Panc1 (cell line): ENCODE measurements around the gene GRAMD4.

Source experiments
- CTCF ChIP-seq: fragments of 450-650 bp; IDR thresholded peaks from 2 replicates; pipeline ENCODE4 v1.5.1; 2017; ENCODE audit warnings: mild to moderate bottlenecking
- POLR2AphosphoS5 ChIP-seq: IDR thresholded peaks from 2 replicates; pipeline ENCODE4 v1.6.1; 2012; ENCODE audit warnings: mild to moderate bottlenecking, low read depth, low read length, moderate library complexity
- REST ChIP-seq, 2 experiments: IDR thresholded peaks; 2 replicates each; pipeline ENCODE4 v1.6.1; 2011 to 2012; ENCODE audit warnings: low read depth in 2 of 2, control low read depth in 1 of 2, low read length in 1 of 2, mild to moderate bottlenecking in 1 of 2, moderate library complexity in 1 of 2; ENCODE audit not compliant: insufficient read depth in 1 of 2
- SIN3A ChIP-seq: IDR thresholded peaks from 2 replicates; pipeline ENCODE4 v1.6.1; 2012; ENCODE audit warnings: low read depth, mild to moderate bottlenecking, low read length, moderate library complexity, borderline replicate concordance; ENCODE audit not compliant: insufficient read depth
- TCF7L2 ChIP-seq: IDR thresholded peaks from 2 replicates; pipeline ENCODE4 v1.6.1; 2011; ENCODE audit warnings: mild to moderate bottlenecking, low read depth, low read length, inconsistent platforms

DNA sequence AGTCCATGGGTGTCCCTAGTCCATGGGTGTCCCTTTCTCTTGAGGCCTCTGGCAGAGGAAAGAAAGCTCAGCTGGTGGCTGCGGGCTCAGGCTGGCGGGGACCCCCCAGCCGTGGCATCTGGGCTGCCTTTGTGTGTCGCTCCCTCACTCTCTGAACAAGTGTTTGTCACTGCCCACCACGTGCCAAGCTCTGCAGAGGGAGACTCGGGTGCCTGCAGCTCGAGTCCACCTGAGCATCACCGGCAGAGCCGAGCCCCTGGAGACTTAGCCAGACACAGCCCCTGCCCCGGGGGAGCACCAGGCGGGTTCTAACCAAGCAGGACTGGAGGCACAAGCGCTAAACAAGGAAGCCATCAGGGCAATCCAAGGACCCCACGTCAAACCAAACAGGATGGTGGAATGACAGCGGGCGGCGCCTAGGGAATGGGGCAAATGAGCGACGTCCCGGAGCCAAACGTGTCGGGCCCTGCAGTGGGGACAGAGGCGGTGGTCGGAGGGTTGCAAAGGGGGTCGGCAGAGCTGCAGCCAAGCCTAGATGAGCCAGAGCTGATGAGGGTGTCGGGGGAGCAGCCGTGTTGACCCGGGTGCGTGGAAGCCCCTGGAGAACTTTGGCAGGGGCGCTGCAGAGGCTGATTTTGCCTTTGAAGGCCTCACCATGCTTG is 2.1 kb upstream of the GRAMD4 start:
- no peak for TF ChIP-seq REST (IDR thresholded peaks at IDR 0.05; ENCODE audit: insufficient read depth in 1 of 2, low read depth in 2 of 2, low read length in 1 of 2)
- TF ChIP-seq CTCF = no peak
- no peak for TF ChIP-seq SIN3A
- no peak for TF ChIP-seq POLR2AphosphoS5
- no peak for TF ChIP-seq TCF7L2
